Transverse colon (tissue), 3 donors: ENCODE data around the gene FCAR.

ENCODE experiments used
- POLR2A ChIP-seq: fragments of 450-650 bp; IDR thresholded peaks from one replicate; pipeline ENCODE4 v1.6.1; 2016; ENCODE audit warnings: antibody characterized with exemption, mild to moderate bottlenecking, moderate library complexity
- TF ChIP-seq, protein P1 (sequence below), 5 experiments: fragments of 200-600 bp in 3 of 5; fragments of 450-650 bp in 2 of 5; sonication (generic) in 3 of 5; IDR thresholded peaks; 1 replicate in 2 of 5; 2 replicates in 3 of 5; pipeline ENCODE4 v1.5.1; 2016 to 2017; ENCODE audit warnings: antibody characterized with exemption in 5 of 5, inconsistent platforms in 3 of 5, mild to moderate bottlenecking in 2 of 5, moderate library complexity in 1 of 5

DNA sequence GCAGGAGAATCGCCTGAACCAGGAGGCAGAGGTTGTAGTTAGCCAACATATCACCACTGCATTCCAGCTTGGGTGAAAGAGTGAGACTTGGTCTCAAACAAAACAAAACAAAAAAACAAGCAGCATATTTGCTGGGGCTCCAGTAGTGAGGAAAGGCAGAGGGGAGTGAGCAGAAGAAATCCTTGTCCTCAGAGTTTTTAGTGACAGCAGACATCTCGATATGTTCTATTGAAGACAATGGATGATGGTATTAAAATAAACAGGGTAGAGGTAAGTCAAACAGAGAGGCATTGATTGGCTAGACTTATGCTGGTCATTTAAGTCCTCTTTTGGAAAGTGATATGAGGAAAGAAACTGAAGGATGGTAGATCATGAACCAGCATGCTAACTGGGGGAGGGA is 54.3 kb downstream of the FCAR start:
- TF ChIP-seq, protein P1, sequence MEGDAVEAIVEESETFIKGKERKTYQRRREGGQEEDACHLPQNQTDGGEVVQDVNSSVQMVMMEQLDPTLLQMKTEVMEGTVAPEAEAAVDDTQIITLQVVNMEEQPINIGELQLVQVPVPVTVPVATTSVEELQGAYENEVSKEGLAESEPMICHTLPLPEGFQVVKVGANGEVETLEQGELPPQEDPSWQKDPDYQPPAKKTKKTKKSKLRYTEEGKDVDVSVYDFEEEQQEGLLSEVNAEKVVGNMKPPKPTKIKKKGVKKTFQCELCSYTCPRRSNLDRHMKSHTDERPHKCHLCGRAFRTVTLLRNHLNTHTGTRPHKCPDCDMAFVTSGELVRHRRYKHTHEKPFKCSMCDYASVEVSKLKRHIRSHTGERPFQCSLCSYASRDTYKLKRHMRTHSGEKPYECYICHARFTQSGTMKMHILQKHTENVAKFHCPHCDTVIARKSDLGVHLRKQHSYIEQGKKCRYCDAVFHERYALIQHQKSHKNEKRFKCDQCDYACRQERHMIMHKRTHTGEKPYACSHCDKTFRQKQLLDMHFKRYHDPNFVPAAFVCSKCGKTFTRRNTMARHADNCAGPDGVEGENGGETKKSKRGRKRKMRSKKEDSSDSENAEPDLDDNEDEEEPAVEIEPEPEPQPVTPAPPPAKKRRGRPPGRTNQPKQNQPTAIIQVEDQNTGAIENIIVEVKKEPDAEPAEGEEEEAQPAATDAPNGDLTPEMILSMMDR (IDR thresholded peaks at IDR 0.05) = no peak
- TF ChIP-seq POLR2A = no peak
